Endodermal cell (in vitro differentiated cells): ENCODE results near the gene MACROD2. TPM values are rescaled to one million over a fixed set of nuclear protein-coding genes. Genes with fewer than 3 reads are reported as not detected.

Experiments
- DNase-seq: peaks from one replicate; pipeline ENCODE4 v3.0.0-alpha.2; 2017
- H3K27ac ChIP-seq: 2 replicates; pipeline ENCODE4 v1.5.1; 2013; ENCODE audit warnings: mild to moderate bottlenecking, low read depth, low read length, moderate library complexity
- H3K27me3 ChIP-seq: 2 replicates; pipeline ENCODE4 v1.6.1; 2013; ENCODE audit warnings: mild to moderate bottlenecking, low read length, moderate library complexity; ENCODE audit not compliant: insufficient read depth, control insufficient read depth, poor library complexity, severe bottlenecking
- H3K36me3 ChIP-seq: 2 replicates; pipeline ENCODE4 v1.7.0; 2013; ENCODE audit warnings: mild to moderate bottlenecking, low read length, moderate library complexity; ENCODE audit not compliant: control insufficient read depth, insufficient read depth
- H3K4me1 ChIP-seq: one replicate; pipeline ENCODE4 v1.7.0; 2013; ENCODE audit warnings: low read length; ENCODE audit not compliant: control insufficient read depth, insufficient read depth
- H3K4me3 ChIP-seq: 2 replicates; pipeline ENCODE4 v1.5.1; 2013; ENCODE audit warnings: mild to moderate bottlenecking, low read length, moderate library complexity
- H3K9ac ChIP-seq: 2 replicates; pipeline ENCODE4 v1.6.1; 2013; ENCODE audit warnings: mild to moderate bottlenecking, low read length, moderate library complexity; ENCODE audit not compliant: poor library complexity, severe bottlenecking; ENCODE audit errors: extremely low read depth
- H3K9me3 ChIP-seq: 2 replicates; pipeline ENCODE4 v1.6.1; 2013; ENCODE audit warnings: mild to moderate bottlenecking, low read length, moderate library complexity; ENCODE audit not compliant: control insufficient read depth
- H3K27ac Mint-ChIP-seq: 2 replicates; pipeline ENCODE4 v1.8.0; 2020; ENCODE audit warnings: mixed read lengths
- H3K27me3 Mint-ChIP-seq: 2 replicates; pipeline ENCODE4 v1.8.0; 2021; ENCODE audit warnings: mild to moderate bottlenecking, mixed read lengths; ENCODE audit not compliant: insufficient read depth
- H3K36me3 Mint-ChIP-seq: 2 replicates; pipeline ENCODE4 v1.8.0; 2020; ENCODE audit warnings: low read depth, mixed read lengths
- H3K4me1 Mint-ChIP-seq: 2 replicates; pipeline ENCODE4 v1.8.0; 2020; ENCODE audit warnings: mixed read lengths
- H3K4me3 Mint-ChIP-seq: 2 replicates; pipeline ENCODE4 v1.8.0; 2020; ENCODE audit warnings: mild to moderate bottlenecking, moderate library complexity, mixed read lengths
- H3K9me3 Mint-ChIP-seq: 2 replicates; pipeline ENCODE4 v1.8.0; 2020; ENCODE audit warnings: mild to moderate bottlenecking, mixed read lengths
- WGBS, 2 experiments: methylation state at CpG; one replicate each; pipeline versions ENCODE4 v1.1.5 to v1.1.7; 2013; ENCODE audit warnings: missing lambda C conversion rate in 2 of 2, mixed read lengths in 1 of 2; ENCODE audit not compliant: insufficient coverage in 1 of 2, insufficient read length in 1 of 2; 5-methylcytosine and 5-hydroxymethylcytosine counted together
- total RNA-seq, 2 donors: library from RNA; stranded (reverse); fragmentation: NEBNext Ultra II Directional in 1 of 2; extraction: Animal tissue kit (Norgen Biotek cat#: 25700) in 1 of 2; gene quantifications; 2 replicates in 1 of 2; 3 replicates in 1 of 2; pipeline ENCODE4 v1.2.1, GENCODE V29; 2021
- TF ChIP-seq, protein P1 (sequence below): fragments of 200-600 bp; sonication (generic); conservative IDR thresholded peaks from 2 replicates; pipeline ENCODE4 v1.5.0; 2021; ENCODE audit warnings: antibody characterized with exemption, mild to moderate bottlenecking

Gene MACROD2
- total RNA-seq, 2 donors from 2014 or later = 2.3 to 4.8 TPM

GRCh38 chr20:15498926-15499325 lies 1503.6 kb downstream of the MACROD2 start:
- DNase-seq = no peak
- Histone ChIP-seq H3K27ac (no peak overlapping the region), H3K4me1 (peaks cover 9% of the 10 kb centered on the region), H3K9ac (no peak overlapping the region), H3K27me3 (no peaks in the 10 kb centered on the region), H3K36me3 (no peaks in the 10 kb centered on the region), H3K4me3 (no peak overlapping the region), H3K9me3 (no peaks in the 10 kb centered on the region)
- Mint-ChIP-seq H3K4me1 (peaks cover 38% of the 10 kb centered on the region), H3K9me3 (peaks cover 5% of the 10 kb centered on the region), H3K27me3 (no peaks in the 10 kb centered on the region), H3K36me3 (no peaks in the 10 kb centered on the region), H3K27ac (no peak overlapping the region), H3K4me3 (no peak overlapping the region)
- TF ChIP-seq, protein P1, sequence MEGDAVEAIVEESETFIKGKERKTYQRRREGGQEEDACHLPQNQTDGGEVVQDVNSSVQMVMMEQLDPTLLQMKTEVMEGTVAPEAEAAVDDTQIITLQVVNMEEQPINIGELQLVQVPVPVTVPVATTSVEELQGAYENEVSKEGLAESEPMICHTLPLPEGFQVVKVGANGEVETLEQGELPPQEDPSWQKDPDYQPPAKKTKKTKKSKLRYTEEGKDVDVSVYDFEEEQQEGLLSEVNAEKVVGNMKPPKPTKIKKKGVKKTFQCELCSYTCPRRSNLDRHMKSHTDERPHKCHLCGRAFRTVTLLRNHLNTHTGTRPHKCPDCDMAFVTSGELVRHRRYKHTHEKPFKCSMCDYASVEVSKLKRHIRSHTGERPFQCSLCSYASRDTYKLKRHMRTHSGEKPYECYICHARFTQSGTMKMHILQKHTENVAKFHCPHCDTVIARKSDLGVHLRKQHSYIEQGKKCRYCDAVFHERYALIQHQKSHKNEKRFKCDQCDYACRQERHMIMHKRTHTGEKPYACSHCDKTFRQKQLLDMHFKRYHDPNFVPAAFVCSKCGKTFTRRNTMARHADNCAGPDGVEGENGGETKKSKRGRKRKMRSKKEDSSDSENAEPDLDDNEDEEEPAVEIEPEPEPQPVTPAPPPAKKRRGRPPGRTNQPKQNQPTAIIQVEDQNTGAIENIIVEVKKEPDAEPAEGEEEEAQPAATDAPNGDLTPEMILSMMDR = no peak
- WGBS, 2 experiments = 86 to 100% methylated on average over 1 of the region's 2 CpGs

DNA sequence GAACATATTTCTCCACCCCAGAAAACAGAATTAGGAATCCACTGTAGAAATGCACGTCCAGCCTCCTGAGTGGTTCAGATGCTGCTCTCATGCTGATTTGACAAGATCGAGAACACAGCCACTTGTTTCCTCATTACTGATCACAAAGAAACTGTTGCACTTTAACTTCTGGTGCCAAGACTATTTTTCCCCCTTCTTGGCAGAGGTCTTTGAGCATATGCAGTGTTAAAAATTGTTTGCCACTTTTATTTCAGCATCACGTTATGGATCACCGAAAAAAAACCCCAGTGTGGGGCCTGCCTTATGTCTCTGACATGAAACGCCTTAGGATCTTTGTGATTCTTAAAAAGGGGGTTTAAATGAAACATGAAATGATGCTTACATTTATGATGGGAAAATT lies 1511.0 kb downstream of the MACROD2 start:
- Histone ChIP-seq H3K4me3 (no peak overlapping the region), H3K36me3 (no peaks in the 10 kb centered on the region), H3K27ac (no peak overlapping the region), H3K27me3 (no peaks in the 10 kb centered on the region), H3K9me3 (no peaks in the 10 kb centered on the region), H3K4me1 (peaks cover 5% of the 10 kb centered on the region), H3K9ac (no peak overlapping the region)
- H3K27me3 Mint-ChIP-seq = no peaks in the 10 kb centered on the region
- TF ChIP-seq, protein P1 = no peak
- peaks cover 5% of the 10 kb centered on the region for H3K4me1 Mint-ChIP-seq
- H3K4me3 Mint-ChIP-seq = no peak overlapping the region
- 92 to 95% methylated on average over 2 to 5 of the region's 5 CpGs for WGBS, 2 experiments
- no peak for DNase-seq
- H3K9me3 Mint-ChIP-seq = no peaks in the 10 kb centered on the region
- H3K36me3 Mint-ChIP-seq = no peaks in the 10 kb centered on the region
- no peak overlapping the region for H3K27ac Mint-ChIP-seq

- H3K4me1 Mint-ChIP-seq = peaks cover 5% of the 10 kb centered on the region
- no peak overlapping the region for H3K4me3 Mint-ChIP-seq
- DNase-seq = no peak
- no peaks in the 10 kb centered on the region for H3K9me3 Mint-ChIP-seq
- H3K4me1 ChIP-seq = peaks cover 5% of the 10 kb centered on the region
- H3K27ac ChIP-seq = no peak overlapping the region
- TF ChIP-seq, protein P1 = no peak
- no peak overlapping the region for H3K4me3 ChIP-seq
- 96 to 97% methylated on average over 2 to 3 of the region's 3 CpGs for WGBS, 2 experiments
- no peaks in the 10 kb centered on the region for H3K27me3 ChIP-seq
- no peaks in the 10 kb centered on the region for H3K36me3 Mint-ChIP-seq
- no peak overlapping the region for H3K9ac ChIP-seq
- H3K27ac Mint-ChIP-seq = no peak overlapping the region
- H3K9me3 ChIP-seq = no peaks in the 10 kb centered on the region
- no peaks in the 10 kb centered on the region for H3K27me3 Mint-ChIP-seq
- no peaks in the 10 kb centered on the region for H3K36me3 ChIP-seq
These were observed 1511.8 kb downstream of the MACROD2 start for GRCh38 chr20:15507151-15507550.
